SK-N-MC (cell line): ENCODE results near the gene TEAD2.
A peak's percentile ranks its signal among the peaks of the same experiment; 100 is the strongest.
"Not testable (repeated sequence)": the region's sequence is repeated elsewhere in the genome, so short reads cannot be mapped to it uniquely, and the experiment has no call there.

Source experiments
- DNase-seq: peaks from one replicate; pipeline ENCODE4 v3.0.0-alpha.2; 2011; ENCODE audit warnings: low read depth, low spot score
- H3K27ac ChIP-seq: fragments of 200-600 bp; sonication (generic); 2 replicates; pipeline ENCODE4 v1.5.1; 2016; ENCODE audit warnings: mixed run types
- H3K36me3 ChIP-seq: fragments of 200-600 bp; sonication (generic); 2 replicates; pipeline ENCODE4 v1.6.1; 2017; ENCODE audit warnings: antibody characterized with exemption, low read length, mixed read lengths; ENCODE audit not compliant: insufficient read depth
- H3K4me3 ChIP-seq: fragments of 200-600 bp; sonication (generic); 2 replicates; pipeline ENCODE4 v1.5.1; 2016
- H3K9ac ChIP-seq: fragments of 200-600 bp; sonication (generic); 2 replicates; pipeline ENCODE4 v1.8.0; 2017; ENCODE audit warnings: mixed run types, mixed read lengths; ENCODE audit not compliant: insufficient read length
- H3K9me3 ChIP-seq: fragments of 200-600 bp; sonication (generic); 2 replicates; pipeline ENCODE4 v1.6.1; 2017; ENCODE audit warnings: low read depth, mild to moderate bottlenecking, antibody characterized with exemption, low read length, moderate library complexity, mixed read lengths
- EZH2 ChIP-seq: fragments of 200-600 bp; sonication (generic); IDR thresholded peaks from one replicate; pipeline ENCODE4 v1.6.1; 2017; ENCODE audit warnings: antibody characterized with exemption
- FOXP2 ChIP-seq: optimal IDR thresholded peaks from 2 replicates; pipeline ENCODE3; 2011; ENCODE audit warnings: mild to moderate bottlenecking, moderate library complexity; ENCODE audit not compliant: insufficient read depth; ENCODE audit errors: extremely low read length, control extremely low read depth
- POLR2AphosphoS5 ChIP-seq: IDR thresholded peaks from 2 replicates; pipeline ENCODE4 v1.6.1; 2012; ENCODE audit warnings: mild to moderate bottlenecking, low read depth, low read length, borderline replicate concordance

TEAD2 gene

DNA sequence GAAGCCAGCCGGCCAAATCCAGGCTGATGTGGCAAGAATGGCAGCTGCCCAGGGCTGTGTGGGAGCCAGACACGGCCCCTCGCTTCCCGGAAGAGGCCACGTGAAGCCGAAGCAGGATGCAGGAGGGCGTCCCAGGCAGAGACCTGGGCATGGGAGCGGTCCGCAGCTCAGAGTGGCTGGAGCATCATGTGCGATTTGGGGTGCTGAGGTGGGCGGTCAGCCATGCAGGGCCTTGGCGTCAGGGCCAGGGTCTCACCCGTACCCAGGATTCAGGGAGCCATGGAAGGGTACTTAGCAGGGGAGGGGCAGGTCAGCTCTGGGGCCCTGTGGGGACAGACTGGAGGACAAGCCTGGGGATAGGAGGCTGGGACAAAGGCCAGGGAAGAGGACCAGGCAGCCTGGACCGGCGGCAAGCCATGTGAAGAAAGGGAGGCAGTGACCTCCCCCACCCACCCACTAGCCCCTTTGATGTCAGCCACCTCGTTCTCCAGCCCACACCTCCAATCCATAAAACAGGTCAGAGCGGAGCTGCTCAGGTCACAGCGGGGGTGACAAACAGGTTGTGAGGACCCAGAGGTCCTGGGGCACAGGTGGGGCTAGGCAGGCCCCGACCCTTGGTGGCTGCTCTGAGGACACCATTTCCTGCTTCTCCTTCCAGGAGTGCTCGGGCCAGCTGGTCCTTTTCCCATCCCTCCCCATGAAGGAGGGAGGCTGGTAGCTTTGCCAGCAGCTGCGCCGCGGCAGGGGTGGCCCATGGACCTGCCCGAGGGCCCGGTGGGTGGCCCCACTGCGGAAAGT, 28.1 kb upstream of the TEAD2 start:
- no peak overlapping the region for H3K27ac ChIP-seq
- DNase-seq: no peak
- no peaks in the 10 kb centered on the region for H3K9me3 ChIP-seq
- no peaks in the 10 kb centered on the region for H3K36me3 ChIP-seq
- TF ChIP-seq POLR2AphosphoS5 (no peak), FOXP2 (no peak), EZH2 (no peak)
- H3K4me3 ChIP-seq: no peak overlapping the region
- no peak overlapping the region for H3K9ac ChIP-seq

DNA sequence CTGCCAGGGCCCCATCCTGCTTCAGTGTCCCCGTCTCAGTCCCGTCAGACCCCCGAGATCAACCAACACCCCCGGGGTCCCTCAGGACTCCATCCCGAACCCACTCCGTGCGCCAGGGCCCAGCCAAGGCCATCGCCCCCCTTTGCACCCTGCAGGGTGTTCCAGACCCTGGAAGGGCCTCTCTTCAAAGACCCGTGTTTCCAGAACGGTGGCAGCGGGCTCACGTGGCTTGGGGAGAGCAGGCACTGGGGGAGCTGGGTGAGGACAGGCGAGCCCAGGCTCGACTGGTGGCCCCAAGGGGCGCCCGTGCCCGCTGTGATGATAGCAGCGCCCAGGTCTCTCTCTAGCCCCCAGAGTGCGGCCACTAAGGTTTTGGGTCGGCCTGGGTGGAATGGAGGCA, 27.2 kb upstream of the TEAD2 start:
- Histone ChIP-seq H3K4me3 (no peak overlapping the region), H3K9me3 (no peaks in the 10 kb centered on the region), H3K27ac (no peak overlapping the region), H3K36me3 (no peaks in the 10 kb centered on the region), H3K9ac (no peak overlapping the region)
- no peak for DNase-seq
- TF ChIP-seq FOXP2 (no peak), EZH2 (no peak), POLR2AphosphoS5 (no peak)

DNA sequence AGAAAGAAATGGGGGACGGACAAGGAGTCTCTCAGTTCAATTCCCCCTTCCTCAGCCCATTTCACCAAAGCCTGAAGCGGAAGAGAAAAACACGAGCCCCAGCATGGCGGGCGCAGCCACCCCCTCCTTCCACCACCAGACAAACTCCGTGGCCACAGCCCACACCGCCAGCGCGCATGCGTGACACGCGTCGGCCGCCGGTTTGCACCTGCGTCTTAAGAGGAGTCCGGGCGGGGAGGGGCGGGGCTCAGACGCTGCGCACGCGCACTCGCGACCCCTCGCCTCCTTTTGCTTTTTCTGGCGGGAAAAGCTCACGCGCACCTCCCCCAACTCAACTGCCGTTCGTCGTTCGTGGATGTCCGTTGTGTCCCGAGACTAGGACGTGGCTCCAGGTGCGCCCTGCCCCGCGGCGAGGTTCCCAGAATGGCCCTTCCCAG, 25.7 kb upstream of the TEAD2 start, which contains the start of gene KASH5:
TSS of gene KASH5 (plus strand) at position 314 of the 437 bp plus-strand sequence. CDS start 2,635 bp downstream, outside the sequence.
- Histone ChIP-seq H3K9me3 (no peaks in the 10 kb centered on the region; the same call in 1 of the 2 replicates), H3K9ac (no peak within 1 kb of the TSS), H3K36me3 (no peaks in the 10 kb centered on the region), H3K27ac (peak within 1 kb of the TSS; percentile 76; the same call in 1 of the 2 replicates), H3K4me3 (no peak within 1 kb of the TSS)
- TF ChIP-seq FOXP2: no peak
- TF ChIP-seq EZH2: no peak
- no peak for TF ChIP-seq POLR2AphosphoS5
- DNase-seq: no peak

DNA sequence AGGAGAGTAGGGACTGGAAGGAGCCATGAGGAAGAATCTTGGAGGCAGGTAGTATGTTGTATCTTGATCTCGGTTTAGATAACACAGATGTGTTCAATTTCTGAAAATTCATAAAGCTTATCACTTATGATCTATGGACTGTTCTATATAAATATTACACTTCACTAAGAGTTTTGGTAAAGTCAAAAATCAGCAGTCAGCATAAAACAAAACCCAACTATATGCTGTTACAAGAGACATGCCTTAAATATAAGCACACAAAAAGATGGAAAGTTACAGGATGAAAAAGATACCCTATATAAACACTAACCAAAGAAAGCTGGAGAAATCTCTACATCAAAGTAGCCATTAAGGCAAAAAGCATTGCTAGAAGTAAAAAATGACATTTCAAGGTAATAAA, 21.4 kb upstream of the TEAD2 start:
- H3K4me3 ChIP-seq: no peak overlapping the region
- no peak overlapping the region for H3K9ac ChIP-seq
- no peaks in the 10 kb centered on the region for H3K36me3 ChIP-seq
- H3K9me3 ChIP-seq: no peaks in the 10 kb centered on the region; the same call in 1 of the 2 replicates
- no peak for TF ChIP-seq POLR2AphosphoS5
- no peak for TF ChIP-seq FOXP2
- DNase-seq: no peak
- no peak overlapping the region for H3K27ac ChIP-seq

DNA sequence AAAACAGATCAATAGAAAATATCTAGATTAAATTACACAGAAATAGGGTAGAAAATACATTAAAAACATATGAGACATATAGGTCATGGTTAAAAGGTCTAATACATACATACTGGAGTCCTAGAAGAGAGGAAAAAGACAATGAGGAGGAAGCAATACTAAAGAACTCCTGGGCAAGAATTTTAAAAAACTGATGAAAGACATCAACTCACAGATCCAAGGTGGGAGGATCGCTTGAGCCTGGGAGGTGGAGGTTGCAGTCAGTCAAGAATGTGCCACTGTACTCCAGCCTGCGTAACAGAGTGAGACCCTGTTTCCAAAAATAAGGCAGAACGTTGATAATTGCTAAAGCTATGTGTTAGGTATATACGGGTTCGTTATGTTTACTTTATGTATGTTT, 20.4 kb upstream of the TEAD2 start:
- Histone ChIP-seq H3K9ac (no peak overlapping the region), H3K4me3 (no peak overlapping the region), H3K9me3 (no peaks in the 10 kb centered on the region; the same call in 1 of the 2 replicates), H3K27ac (no peak overlapping the region), H3K36me3 (no peaks in the 10 kb centered on the region)
- TF ChIP-seq EZH2 (no peak), FOXP2 (no peak), POLR2AphosphoS5 (no peak)
- no peak for DNase-seq

DNA sequence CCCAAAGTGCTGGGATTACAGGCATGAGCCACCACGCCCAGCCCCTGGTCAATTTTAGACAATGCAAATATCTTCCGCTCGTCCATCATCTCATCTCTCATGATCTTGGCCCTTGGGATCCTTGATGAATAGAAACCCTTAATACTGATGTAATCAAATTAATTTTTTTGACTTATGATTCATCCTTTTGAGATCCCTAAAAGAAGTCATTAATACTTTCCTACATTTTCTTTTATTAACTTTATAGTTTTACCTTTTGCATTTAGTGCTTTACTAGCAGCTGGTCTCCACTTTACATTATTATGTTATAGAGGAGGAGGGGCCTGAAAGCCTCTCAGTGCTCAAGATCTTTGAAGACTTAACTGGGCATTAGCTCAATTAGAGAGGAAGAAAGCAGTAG, 18.2 kb upstream of the TEAD2 start:
- Histone ChIP-seq H3K36me3 (no peaks in the 10 kb centered on the region), H3K27ac (no peak overlapping the region), H3K9me3 (no peaks in the 10 kb centered on the region; the same call in 1 of the 2 replicates), H3K9ac (no peak overlapping the region), H3K4me3 (no peak overlapping the region)
- DNase-seq: no peak
- TF ChIP-seq POLR2AphosphoS5 (no peak), EZH2 (no peak), FOXP2 (no peak)

DNA sequence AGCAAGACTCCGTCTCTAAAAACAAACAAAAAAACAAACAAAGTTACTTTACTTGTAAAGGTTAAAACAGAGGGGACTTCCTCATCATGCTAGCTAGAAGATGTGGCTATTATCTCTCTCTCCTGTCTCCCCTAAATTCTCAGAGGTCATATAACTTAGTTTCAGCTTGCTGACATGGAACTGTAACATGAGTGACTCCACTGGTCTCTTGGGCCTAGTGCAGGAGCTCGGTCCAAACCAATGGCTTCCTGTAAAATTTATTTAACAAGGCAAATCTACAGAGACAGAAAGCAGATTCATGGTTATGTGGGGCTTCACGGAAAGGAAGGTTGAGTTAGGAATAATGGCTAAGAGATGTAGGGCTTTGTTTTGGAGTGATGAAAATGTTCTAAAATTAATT, 16.3 kb upstream of the TEAD2 start:
- Histone ChIP-seq H3K36me3 (no peaks in the 10 kb centered on the region), H3K4me3 (no peak overlapping the region), H3K9me3 (no peaks in the 10 kb centered on the region; the same call in 1 of the 2 replicates), H3K9ac (no peak overlapping the region), H3K27ac (no peak overlapping the region)
- no peak for DNase-seq
- TF ChIP-seq EZH2 (no peak), FOXP2 (no peak), POLR2AphosphoS5 (no peak)

DNA sequence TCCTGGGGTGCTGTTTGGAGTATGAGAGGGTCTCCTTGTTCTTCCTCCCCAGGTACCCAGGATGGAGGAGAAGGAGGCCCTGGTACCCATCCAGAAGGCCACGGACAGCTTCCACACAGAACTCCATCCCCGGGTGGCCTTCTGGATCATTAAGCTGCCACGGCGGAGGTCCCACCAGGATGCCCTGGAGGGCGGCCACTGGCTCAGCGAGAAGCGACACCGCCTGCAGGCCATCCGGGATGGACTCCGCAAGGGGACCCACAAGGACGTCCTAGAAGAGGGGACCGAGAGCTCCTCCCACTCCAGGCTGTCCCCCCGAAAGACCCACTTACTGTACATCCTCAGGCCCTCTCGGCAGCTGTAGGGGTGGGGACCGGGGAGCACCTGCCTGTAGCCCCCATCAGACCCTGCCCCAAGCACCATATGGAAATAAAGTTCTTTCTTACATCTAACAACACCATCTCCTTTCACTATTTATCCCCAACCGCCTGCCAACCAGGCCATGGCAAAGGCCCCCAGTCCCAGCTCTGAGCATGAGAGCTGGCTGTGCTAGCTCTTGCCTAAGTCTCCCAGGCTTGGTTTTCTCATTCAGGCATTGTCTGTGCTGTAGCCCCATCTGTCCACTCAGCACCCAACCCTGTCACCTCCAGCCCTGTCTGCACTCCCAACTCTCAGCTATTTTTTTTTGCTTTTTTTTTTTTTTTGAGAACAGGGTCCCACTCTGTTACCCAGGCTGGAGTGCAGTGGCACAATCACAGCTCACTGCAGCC, 12.6 kb upstream of the TEAD2 start:
- Histone ChIP-seq H3K4me3 (no peak overlapping the region), H3K9ac (no peak overlapping the region), H3K9me3 (0 out of 2 replicates have a peak, but pooled peaks cover 2% of the 10 kb centered on the region), H3K36me3 (no peaks in the 10 kb centered on the region), H3K27ac (no peak overlapping the region)
- DNase-seq: no peak
- TF ChIP-seq POLR2AphosphoS5: no peak
- TF ChIP-seq FOXP2: no peak
- no peak for TF ChIP-seq EZH2

DNA sequence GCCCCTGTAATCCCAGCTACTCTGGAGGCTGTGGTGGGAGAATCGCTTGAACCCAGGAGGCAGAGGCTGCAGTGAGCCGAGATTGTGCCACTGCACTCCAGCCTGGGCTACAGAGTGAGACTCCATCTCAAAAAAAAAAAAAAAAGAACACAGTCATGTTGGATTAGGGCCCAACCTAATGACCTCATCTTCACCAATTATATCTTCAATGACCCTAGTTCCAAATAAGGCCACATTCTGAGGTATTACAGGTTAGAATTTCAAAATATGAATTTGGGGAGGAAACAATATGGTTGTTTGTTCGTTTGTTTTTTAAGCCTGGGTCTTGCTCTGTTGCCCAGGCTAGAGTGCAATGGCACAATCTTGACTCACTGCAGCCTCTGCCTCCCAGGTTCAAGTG, 11.0 kb upstream of the TEAD2 start:
- H3K4me3 ChIP-seq, H3K36me3 ChIP-seq, H3K9ac ChIP-seq, H3K9me3 ChIP-seq, DNase-seq, H3K27ac ChIP-seq: not testable (repeated sequence)
